NCI-H2196 (cell line): ENCODE data around the gene DAB2IP.

ENCODE experiments used
- DNase-seq: peaks from one replicate; lab custom pipeline; 2025; ENCODE audit not compliant: unreplicated experiment; lab: John Stamatoyannopoulos, UW

DAB2IP gene

DNA sequence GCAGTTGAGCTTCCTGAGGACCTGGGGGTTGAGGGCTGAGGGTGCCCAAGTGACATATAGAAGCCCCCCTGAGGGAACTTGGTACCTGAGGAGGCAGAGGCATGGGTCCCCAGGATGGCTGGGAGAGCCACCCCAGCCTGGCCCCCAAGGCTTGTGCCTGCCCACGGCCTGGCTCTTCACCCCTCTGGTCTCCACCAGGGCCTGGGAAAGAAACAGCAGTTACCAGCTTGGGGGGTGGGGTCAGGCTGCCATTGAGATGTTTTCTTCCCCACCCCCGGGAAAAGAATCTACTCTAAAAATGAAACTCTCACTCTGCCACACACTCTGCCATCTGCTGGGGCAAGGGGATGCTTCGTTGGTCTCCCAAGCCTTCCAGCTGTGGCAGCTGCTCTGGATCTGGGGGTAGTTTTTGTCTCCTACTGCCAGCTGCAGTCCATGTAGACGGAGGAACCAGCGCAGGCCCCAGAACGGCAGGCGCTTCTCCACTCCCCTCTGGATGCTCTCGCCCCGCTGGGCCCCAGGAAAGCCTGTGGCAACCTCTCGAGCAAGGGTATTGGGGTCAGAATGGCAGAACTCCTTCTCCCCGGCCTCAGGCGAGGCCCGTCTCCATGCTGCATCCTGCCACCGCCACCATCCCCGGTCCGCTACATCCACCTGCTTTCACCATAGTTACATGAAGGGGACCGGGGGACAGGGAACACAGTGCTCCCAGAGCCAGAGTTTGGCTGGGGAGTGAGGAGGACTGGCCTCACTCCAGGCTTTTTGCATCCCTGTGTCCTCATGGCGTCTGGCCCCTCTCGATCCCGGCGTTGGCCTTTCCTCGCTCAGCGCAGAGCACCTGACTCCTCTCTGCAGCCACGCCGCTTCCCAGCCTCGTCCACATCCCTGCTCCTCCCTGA, 123.5 kb downstream of the DAB2IP start:
- no peak for DNase-seq

DNA sequence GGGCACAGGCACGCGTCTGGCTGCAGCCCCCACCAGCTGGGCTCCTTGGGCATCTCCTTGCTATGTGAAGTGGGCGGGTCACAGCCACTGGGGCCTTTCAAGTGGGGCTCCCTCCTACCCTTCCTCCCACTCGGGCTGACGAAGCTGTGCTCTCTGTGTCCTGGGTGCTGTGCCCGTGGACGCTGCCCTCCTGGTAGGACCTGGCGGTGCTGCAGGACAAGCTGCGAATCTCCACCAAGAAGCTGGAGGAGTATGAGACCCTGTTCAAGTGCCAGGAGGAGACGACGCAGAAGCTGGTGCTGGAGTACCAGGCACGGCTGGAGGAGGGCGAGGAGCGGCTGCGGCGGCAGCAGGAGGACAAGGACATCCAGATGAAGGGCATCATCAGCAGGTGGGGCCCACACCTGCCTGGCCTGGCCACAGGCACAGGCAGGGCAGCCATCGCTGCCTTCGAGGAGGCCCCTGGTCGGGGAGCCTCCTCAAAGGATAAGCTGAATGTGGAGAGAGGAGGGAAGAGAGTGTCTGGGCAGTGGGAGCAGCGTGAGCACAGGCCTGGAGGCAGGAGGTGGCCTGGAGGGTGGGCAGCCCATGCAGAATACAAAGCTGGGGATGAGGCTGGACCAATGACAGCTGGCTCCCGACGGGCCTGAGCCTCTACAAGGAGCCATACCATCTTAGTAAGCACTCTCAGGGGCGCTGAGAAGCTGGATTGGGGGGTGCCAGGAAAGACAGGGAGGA, 124.7 kb downstream of the DAB2IP start:
- DNase-seq: no peak

DNA sequence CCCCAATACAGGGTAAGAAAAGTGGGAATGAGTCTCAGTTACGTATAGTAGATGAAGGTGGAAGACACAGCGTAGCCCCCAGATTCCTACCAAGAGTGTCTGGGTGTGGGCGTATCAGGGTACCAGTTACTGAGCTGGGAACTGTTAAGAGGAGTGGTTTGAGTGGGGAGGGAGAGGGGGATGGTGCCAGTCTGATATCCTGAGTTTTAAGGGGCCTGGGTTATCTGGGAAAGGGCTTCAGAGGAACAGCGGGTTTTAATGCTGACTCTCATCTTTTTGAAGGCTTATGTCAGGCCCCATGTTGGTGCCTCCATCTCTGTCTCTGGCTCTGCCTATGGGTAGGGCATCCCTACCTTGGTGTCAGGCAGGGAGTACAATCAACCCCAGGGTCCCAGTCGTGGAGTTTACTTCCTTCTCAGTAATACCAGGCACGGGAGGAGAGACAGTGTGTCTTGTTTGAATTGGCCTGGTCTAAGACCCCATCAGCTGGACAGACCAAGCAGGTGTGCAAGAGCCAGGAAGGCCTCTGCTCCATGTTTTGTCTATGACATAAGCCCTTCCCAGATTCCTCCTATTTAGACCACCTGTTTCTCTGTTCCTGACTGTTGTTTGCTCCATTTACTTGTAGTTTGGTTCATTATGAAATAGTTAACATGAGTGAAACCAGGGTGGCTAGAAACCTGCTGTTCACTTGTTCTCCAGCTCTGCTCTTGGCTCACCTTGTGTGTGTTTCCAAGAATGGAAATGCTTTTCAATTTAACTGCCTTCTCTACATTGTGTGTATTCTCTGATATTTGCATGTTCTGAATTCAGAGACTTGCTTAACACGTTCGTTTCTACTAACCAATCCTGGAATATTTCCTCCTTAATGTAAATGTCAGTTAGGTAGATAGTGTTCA, 125.6 kb downstream of the DAB2IP start:
- no peak for DNase-seq

DNA sequence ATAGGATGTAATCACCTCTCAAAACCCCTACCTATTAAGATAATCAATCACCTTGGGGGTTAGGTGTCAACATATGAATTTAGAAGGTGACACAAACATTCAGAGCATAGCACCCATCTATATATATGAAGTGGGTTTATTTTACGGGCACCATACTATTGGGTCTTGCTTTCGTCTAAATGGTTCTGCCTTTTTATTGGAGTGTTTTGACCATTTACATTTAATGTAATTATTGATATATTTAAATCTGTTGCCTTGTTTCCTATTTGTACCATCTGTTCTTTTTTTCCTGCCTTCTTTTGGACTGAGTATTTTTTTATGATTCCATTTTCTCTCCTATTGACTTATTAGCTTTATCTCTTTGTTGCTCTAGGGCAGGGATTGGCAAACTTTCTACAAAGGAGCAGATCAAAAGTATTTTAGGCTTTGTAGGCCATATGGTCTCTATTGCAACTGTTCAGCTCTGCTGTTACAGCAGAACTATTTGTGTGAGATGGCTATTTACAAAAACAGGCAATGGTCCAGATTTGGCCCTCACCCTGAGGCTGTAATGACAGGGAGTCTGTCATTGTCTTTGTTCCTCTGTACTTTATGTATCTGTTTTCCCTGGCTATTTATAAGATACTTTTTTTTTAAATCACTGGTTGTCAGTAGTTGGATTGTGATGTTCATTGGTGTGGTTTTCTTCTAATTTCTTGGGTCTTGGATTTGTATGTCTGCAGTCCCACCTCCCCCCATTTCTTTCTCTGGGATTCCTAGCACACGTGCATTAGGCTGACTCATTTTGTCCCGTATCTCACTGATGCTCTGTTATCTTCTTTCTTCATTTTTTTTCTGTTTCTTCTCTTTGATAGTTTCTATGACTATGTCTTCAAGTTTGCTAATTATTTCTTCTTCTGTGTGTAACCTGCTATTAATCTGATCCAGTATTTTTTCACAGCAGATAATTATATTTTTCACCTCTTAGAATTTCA, 127.1 kb downstream of the DAB2IP start:
- no peak for DNase-seq

DNA sequence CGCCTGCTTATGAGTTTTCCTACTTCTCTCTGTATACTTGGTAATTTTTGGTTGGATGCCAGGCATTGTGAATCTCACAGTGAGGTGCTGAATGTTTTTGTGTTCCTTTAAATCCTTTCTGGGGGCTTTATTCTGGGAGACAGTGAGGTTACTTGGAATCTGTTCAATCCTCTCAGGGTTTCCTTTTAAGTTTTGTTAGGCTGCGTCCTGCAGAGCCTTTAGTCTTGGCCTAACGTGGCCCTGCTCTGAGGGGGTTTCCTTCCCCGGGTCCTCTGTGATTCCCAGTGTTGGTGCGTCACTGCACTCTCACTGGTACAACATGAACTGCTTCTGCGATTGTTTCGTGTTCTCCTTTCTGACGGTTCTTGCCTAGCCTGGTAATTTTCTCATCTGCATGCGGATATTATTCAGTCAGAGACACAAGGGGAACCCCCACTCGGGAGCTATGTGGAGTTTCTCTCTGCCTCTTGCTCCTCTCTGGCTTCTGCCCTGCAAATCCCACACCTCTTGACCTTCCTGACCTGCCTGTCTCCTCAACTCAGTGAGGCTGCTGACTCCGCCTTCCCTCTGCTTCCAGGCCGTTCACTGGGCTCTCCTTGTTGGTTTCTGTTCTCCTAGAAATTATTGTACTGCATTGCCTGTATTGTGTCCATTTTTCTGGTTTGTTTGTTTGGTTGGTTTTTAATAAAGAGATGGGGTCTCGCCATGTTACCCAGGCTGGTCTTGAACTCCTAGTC, 128.1 kb downstream of the DAB2IP start:
- DNase-seq: no peak

DNA sequence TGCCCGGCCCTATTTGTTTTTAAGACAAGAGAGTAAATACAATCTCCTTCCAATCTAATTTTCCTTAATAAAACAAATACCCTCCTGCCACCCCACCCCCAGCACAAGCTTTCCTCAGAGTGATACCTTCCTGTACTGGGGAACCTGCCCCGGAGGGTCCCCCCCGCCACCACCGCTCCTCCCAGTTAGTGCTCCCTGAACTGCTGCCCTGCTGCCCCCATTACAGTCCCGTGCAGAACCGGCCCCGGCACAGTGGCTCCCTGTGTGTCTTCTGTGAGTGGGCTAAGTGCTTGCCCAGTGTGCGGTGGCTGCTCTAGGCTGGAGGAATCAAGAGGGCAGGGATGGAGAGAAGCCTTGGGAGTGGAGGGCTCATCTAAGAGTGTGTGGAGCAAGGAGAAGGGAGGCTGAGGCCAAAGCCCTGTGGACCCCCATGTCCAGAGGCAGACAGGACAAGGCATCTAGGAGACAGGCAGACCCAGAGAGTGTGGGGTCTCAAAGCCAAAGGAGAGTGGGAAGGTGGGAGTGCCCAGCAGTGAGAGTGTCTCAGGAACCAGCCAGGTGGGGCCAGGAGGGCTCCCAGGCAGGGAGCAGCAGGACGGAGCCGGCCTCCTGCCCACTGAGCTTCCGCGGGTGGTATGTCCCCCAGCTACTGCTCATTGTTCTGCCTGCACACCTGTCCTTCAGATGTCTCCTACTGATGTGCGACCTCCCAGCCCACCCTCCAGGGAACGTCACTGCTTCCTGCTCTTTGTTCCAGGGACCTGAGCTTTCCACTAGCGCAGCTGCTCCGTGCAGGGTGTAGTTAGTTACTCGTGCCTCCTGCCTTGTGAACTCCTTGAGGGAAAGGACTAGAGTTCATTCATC, 129.0 kb downstream of the DAB2IP start:
- no peak for DNase-seq

DNA sequence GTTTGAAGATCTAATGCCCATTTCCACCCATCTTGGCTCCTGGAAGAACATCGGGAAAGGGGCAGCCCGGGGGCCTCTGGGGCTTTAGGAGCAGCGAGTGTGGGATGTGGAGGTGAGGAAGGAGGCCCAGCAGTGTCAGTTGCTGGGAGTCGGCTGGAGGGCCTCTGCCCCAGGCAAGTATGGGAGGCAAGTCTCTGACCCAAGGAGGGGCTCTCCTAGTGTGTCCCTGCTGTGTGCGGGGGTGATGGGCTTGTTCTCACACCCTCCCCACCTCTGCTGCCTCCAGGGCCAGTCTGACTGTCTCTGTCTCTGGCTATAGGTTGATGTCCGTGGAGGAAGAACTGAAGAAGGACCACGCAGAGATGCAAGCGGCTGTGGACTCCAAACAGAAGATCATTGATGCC, 129.7 kb downstream of the DAB2IP start:
- DNase-seq: no peak

DNA sequence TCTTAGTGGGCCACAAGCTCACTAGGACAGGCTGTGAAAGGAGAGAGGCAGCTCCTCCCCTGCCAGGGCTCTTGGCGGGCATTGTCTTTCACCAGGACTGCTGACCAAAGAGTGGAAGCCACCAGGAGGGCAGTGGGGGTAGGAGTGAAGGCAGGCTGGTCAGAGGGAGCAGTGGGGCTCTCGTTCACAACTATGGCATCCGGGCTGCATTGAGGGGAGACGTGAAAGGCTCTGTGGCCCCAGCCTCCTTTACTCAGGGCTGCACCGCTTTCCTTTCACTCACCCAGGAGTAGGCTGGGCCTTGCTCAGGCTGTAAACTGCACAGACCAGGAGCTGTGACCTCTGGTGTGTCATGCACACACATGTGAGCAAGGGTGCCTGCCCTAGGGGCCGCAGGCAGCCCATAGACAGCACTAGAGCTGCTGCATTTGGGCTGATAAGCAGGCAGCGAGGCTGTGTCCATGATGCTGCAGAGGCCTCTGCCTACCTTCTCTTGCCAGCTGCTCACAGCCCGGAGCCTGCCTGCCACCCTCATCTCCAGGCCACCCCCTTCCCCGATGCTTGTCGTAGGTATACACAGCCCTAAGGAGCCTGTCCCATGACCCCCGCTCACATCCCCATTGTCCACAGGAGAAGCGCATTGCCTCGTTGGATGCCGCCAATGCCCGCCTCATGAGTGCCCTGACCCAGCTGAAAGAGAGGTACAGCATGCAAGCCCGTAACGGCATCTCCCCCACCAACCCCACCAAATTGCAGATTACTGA, 130.4 kb downstream of the DAB2IP start:
- DNase-seq: no peak

DNA sequence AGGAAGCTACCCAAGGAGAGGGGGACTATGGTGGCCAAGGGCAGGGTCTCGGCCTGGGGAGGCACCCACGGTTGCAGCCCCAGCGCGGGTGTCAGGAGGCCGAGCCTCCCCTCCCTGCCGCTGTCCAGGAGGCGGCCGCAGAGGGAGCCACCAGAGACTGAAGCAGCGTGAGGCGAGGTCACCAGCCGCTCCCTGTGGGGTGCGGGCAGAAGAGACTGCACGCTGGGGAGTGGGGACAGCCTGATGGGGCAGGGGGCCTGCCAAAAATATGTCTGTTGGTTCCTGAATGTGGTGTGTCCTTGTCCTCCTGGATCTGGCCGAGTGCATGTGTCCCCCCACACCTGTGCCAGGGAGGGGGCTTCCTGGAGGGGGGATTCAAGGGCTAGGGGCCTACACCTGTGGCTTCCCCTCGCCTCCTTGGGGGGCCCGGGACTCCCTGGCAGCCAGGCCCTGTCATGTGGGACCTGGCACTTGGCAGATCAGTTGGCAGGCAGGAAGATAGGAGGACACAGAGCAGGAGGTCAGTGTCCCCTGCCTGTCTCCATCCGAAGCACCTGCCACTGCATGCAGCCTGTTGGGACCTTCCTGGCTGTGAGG, 131.2 kb downstream of the DAB2IP start:
- DNase-seq: no peak

DNA sequence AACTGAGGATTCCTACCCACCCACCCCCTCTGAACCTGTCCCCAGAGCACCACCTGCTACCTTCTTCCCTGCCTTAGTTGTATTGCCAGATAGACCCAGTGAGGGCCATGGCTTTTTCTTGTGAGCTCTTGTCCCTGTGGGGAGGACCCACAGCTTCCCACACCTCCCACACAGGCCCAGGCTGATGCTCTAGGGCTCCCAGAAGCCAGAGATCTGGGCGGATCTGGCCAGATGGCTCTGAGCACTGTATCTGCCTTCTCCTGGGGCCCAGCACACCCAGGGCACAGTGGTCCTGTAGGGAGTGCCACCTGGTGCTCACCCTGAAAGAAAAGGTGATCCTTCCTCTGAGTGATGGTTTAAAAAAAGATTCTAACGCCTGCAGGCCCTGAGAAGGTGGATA, 131.7 kb downstream of the DAB2IP start:
- DNase-seq: no peak

DNA sequence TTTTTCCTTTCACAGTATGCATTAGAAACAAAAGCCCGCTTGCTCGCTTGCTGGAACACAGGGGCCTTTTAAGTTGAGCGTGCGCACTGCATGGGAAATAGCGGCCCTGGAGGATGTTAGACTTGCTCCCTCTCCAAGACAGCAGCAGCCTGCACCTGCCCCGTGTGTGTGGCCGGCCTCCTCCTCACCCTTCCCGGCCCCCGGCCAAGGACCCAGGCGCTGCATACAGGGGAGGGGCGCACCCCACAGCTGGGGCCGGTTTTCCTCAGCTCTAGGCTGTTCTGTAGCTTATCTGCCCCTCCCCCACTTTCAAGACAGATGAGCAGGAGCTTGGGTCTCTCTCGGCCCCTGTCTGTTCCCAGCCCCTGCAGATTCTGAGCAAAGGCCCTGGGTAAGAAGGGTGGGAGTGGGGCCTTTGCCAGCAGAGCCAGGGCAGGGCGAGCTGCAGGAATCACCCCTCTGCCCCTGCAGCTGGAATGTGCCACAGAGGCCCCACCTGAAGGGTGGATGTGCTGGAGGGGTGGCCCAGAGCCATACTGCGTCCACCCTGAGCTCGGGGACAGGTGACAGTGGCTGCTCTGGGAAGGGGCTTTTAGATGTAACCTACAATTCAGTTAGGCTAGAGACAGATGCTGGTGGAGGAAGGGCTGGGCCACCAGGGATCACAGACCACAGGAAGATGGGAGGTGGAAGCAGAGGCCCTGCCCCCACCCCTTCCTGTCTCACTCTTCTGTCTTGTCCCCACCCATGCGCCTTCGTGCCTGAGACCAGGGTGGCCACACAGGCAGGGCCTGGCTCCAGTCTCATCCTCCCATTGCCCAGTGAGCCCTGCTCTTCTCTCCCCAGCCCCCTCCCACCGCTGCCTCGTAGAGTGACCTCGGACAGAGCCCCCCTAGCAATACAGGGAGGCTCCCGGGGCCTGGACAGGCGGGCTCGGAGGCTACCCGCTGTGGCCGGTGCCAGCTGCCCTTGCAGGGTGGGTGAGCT, 132.4 kb downstream of the DAB2IP start:
- no peak for DNase-seq

DNA sequence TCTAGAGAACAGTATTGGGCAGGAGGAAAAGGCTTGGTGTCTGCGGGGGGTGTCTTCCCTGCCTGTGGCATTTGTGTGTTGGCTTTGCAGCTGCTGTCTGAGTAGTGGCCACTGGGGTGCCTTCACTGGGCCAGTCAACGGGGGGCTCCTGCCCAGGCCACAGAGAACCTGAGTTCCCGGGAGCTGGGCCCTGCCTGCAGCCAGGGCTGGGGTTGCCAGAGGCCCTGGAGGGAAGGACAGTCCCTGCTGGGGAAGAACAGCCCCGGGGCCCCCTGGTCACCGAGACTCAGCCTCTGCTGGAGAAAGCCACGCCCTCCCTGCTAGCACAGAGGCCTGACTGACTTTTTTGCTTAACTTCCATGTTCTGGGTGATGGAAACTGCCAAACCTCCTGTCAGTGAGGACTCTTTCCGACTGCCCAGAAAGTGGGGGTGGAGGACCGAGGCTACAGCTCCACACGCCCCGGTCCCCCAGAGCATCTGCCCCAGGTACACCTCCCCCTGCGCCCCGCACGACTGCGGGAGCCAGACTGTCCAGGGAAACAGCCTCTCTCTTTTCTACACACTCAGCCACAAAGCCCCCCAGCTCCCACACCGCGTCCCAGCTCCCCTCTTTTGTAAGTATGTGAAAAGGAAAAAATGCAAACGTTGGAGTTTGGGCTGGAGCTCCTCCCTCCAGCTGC, 133.4 kb downstream of the DAB2IP start:
- DNase-seq: no peak

DNA sequence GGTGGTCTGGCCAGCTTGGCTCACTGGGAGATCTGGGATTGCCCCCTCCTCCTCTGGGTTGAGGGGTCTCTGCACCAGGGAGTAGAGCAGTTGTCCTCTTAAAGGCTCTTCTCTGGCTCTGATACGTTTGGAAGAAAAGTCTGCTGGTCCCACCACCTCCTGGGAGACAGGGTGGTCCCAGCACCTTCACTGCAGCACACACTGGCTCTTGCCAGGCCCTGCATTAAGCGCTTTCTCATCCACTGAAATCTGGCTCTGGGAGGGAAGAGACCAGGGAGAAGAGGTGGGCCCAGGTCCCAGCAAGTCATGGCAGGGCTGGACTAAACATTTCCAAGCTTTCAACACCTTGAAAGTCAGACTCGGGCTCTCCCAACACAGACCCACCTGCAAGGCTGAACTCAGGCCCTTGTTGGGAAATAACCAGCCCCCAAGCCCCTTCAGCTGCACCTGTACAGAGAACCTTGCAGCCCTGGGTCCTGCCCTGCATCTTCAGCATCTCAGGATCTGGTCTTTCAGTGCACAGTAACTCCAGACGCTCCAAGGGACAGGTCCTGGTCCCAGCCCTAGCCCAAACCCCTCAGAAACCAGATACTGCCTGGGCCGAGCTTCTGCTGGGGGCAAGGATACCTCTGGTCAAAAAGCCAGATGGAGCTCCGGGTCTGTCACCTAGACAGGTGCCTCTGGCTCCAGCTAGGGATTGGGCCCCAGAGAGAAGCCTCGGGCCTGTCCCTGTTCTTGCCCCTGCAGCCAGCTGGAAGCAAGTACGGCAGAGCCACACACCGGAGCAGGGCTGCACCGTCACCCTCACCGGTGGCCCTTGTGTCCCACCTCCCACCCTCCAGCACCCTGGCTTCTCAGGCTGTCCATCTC, 134.5 kb downstream of the DAB2IP start:
- no peak for DNase-seq

DNA sequence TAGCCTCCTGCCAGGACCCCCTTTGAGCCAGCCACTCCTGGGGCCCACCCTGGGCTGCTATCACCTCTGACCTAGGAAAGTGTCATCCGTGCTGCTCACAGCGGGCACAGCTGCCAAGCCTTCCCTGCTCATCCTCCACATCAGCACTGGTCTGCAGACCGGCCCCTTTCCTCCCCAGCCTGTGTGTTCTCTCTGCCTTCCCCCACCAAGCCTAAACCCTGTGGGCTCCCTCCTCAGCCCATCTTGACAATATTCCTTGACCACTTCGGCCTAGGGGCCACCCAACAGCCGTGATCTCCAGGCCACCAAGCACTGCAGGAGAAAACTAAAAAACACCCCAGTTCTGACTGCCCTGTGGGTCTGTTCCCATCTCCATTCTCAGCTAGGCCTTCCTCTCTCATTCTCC, 135.1 kb downstream of the DAB2IP start:
- DNase-seq: no peak

DNA sequence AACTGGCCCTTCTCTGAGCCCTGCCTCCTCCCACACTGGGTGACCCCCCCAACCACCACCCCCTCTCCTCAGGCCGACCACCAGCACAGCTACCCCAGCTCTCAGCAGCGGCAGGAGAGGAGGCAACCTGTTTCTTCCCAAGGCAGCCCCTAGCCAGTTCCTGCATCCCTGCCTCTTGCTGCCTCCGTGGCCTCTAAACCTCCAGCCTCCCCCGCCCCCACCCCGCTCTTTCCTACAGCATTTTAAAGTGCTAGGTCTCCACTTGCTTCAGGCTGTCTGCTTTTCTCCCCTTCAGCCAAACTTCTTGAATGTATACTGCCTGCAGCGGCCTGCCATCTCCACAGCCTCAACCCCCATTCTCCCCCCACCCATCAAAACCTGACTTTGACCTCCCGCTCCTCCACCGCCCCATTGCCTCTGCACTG, 135.6 kb downstream of the DAB2IP start:
- DNase-seq: no peak
